ENCODE results near the gene THBS2. TPM values are rescaled to one million over a fixed set of nuclear protein-coding genes. Genes with fewer than 3 reads are reported as not detected.

Gene THBS2
- total and polyA plus RNA-seq, 2 of the 8 experiments (the other 6 are each of a cell fraction or from before 2014, with no cell fraction given), result 11.0 to 22.5 TPM

DNA sequence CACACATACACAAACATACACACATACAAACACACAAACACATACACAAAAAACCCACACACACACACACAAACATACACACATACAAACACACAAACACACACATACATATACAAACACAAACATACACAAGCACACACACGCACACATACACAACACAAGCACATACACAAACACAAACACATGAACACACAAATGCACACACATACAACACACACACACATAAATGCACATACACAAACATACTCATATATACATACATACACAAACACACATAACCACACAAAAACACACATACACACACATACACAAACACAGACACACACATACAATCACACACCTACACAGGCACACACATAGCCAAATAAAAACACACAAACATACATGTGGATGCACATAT is 30.3 kb upstream of the THBS2 start (continued):
- TF ChIP-seq NANOG (IDR thresholded peaks at IDR 0.05; ENCODE audit: insufficient read depth, low read depth, low read length, poor library complexity, severe bottlenecking), result no peak
- TF ChIP-seq SP1 (IDR thresholded peaks at IDR 0.05; ENCODE audit: low read depth, low read length), result no peak
- TF ChIP-seq CTCF (IDR thresholded peaks at IDR 0.05; ENCODE audit: control extremely low read depth in 1 of 3, insufficient read depth in 1 of 3, low read depth in 1 of 3, low read length in 3 of 3), result no peak
- TF ChIP-seq JUN (IDR thresholded peaks at IDR 0.05; ENCODE audit: low read depth, low read length), result no peak
- no peak for TF ChIP-seq JUND (IDR thresholded peaks at IDR 0.05; ENCODE audit: low read length)
- no peak for TF ChIP-seq SIRT6 (IDR thresholded peaks at IDR 0.05; ENCODE audit: low read length)

All from H1 (cell line).